Iris pigment epithelial cell (primary cell): ENCODE data around the gene LRRC8D.

Experiments
- DNase-seq: peaks from one replicate; pipeline ENCODE4 v3.0.0-alpha.2; 2011; ENCODE audit warnings: low read depth

Gene LRRC8D

GRCh38 chr1:89871768-89872473, 51.1 kb downstream of the LRRC8D start:
- no peak for DNase-seq

GRCh38 chr1:89872567-89872966, 51.7 kb downstream of the LRRC8D start:
- DNase-seq: no peak

DNA sequence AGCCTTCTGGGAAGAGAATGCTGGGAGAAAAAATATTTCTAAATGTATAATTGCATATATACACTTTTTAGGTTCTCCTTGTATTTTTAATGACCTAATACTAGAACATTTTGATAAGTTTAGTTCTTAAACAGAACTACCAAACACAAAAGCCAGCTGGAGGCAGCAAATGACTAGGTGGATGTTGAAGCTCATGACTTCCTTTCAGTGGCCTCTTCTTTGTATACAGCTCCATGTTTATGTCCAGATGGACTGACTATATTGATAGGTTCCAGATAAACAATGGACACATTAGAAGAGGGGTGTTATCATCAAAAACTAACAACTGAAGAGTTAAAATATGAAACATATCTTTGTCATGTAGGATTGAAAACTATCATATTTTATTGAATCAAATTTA, 52.5 kb downstream of the LRRC8D start:
- no peak for DNase-seq

DNA sequence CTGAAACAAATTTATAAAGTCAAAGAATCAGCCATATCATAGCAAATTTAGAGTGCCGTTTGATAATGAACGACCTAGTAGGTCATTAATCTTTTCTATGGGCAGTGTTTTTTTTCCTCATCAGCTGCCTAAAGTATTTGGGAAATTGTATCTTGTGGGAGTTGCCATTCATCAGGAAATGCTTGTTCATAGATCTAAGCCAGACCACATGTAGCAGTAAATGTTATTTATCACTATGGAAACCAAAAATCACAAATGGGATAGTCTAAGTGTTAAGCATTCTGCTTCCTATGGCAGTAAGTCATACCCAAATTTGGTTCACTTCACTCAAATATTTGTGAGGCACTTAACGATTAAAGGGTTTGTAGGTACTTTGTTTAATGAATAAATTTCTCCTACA, 52.9 kb downstream of the LRRC8D start:
- DNase-seq: peak; percentile 63

GRCh38 chr1:89876463-89876862, 55.6 kb downstream of the LRRC8D start:
- DNase-seq: no peak

DNA sequence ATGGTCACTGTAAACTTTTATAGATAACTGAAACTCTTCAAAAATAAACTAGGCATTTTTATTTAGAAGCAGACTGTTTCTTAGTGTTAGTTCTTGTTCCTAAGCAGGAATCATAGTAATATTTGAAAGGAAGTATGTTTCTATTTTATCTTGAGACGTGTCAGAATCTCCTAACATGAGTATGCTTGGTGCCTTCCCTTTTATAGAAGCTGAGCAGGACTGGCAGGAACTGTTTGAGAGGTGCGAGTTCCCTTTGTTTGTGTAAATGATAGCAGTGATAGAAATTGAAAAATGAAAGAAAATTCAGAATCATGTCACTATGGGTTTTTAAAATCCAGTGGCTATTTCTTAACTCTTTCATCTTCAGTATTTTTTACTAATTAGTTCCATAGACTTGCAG, 56.9 kb downstream of the LRRC8D start:
- DNase-seq: no peak

DNA sequence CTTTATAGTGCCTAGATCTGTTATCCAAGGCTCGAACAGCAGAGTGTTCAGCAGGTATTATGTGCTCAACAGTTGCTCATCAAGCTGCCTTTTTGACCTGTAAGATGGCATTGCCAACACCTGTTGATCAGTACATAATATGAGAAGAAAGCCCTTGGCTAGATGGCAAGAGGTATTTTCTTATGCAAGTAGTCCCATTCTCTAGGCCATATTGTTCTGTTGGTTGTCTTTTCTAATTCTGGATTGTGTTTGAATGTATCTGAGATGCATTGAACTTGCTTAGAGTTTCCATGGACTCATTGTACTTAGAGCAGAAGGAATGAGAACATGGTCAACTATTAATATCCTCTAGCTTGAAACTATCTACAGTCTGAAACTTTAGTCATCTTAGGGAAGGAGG, 57.4 kb downstream of the LRRC8D start:
- no peak for DNase-seq

- no peak for DNase-seq
Observed at GRCh38 chr1:89880679-89881078, 59.8 kb downstream of the LRRC8D start.

DNA sequence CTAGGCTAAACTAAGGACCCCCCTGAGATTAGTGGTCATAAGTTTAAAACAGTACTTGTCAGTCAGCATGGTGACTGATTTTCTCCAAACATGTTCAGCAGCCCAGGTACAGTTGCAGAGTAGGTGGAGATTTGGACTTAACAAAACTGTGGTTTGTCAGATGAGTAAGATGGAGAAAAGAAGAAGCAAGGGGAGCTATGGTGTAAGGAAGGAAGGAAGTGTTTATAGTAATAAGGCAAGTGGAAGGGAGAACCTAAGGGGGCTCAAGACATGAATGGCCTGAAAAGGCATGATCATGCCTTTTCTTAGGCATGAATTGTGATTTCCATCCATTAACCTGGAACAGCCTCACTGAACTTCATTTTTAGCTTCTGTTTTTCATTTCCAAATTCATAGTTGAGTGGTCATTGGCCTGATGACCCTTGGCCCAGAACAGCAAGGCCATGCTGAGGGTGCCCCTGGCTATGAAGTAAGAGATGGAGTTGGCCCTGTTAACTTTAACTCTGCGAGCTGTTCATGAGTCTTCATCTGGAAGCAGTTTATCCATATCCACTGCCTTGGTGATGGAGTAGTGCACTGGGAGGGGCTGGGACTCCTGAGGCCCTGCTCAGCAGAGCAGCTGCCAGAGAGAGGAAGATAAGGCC, 60.7 kb downstream of the LRRC8D start:
- no peak for DNase-seq

GRCh38 chr1:89882348-89883029, 61.7 kb downstream of the LRRC8D start:
- no peak for DNase-seq

DNA sequence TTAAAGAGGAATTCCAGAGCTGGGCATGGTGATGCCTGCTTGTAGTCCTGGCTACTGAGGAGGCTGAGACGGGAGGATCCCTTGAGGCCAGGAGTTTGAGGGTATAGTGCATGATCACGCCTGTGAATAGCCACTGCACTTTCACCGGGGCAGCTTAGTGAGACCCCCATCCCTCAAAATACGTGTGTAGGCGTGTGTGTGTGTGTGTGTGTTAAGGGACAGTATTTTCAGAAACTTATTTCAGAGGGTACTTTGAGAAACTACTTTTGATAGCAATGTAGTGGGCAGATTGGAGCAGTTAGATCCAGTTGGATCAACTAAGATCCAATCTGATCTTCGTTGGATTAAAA, 62.2 kb downstream of the LRRC8D start:
- no peak for DNase-seq

GRCh38 chr1:89884718-89885596, 64.1 kb downstream of the LRRC8D start:
- peak; percentile 65 for DNase-seq

- peak; percentile 62 for DNase-seq
Observed at GRCh38 chr1:89887270-89887669, 66.4 kb downstream of the LRRC8D start.

DNA sequence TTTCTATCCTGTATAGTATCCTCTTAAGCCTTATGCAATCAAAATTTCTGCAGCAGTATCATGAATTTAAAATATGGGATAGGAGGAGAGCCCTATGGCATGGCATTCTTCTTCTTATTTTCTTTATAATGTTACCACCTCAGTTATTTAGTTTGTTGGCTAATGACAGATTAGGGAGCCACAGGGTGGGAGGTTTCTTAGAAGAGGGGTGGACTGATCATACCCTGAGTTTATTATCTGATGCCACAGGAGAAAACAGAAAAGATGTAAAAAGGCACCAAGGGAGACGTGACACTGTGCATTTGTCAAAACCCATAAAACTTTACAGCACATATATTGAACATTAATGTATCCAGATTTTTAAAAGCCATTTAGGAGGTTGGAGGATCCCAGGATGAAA, 66.9 kb downstream of the LRRC8D start:
- no peak for DNase-seq

DNA sequence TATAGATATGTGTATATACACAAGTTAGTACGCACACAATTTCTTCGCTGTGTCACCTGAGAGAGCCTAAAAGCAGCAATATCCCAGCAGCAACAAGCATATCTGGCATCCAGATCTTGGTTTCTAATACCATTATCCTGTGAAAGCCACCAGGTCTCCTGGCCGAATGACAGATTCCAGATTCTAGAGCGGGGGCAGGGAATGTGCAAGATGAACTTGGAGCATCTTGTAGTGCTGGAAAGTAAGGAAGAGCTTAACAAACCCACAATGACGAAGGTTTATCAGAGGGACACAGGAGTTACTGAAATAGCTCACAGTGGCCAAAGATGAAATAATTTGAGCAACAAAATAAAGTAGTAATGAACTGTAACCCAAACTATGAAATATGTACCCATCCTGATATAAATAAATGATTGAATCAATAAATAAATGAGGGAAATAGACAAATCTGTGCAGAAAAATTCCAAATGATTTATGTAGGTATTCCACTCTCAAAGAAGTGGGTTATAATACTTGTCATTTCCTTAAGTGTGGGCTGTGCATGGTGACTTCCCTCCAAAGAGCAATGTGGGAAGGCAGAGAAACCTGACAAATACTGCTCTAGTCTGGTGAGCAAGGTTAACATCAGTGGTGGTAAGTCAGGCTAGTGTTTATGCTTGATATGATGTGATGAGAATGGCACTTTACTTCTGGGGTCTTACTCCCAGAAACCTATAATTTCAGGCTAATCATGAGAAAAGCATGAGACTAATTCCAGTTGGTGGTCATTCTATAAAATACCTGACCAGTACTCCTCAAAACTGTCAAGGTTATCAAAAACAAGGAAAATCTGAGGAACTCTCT, 67.9 kb downstream of the LRRC8D start:
- DNase-seq: no peak

DNA sequence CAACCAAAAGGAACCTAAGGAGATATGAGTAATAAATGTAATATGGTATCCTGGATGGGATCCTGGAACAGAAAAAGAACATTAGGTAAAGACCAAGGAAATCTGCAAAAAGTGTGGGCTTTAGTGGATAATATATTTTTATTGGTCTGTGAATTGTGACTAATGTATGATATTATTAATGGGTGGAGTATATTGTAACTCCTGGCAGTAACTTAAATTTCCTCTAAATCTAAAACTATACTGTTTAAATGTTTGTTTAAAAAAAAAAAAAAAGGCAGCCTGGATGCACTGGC, 68.4 kb downstream of the LRRC8D start:
- no peak for DNase-seq

GRCh38 chr1:89890085-89890752, 69.4 kb downstream of the LRRC8D start:
- DNase-seq: peak; percentile 80

GRCh38 chr1:89892816-89893215, 72.0 kb downstream of the LRRC8D start:
- no peak for DNase-seq

GRCh38 chr1:89894210-89895201, 73.7 kb downstream of the LRRC8D start:
- peak; percentile 97 for DNase-seq
